Peyer's patch (tissue), 4 donors: ENCODE results near the gene CWF19L1. TPM values are rescaled to one million over a fixed set of nuclear protein-coding genes. Genes with fewer than 3 reads are reported as not detected.
A peak's percentile ranks its signal among the peaks of the same experiment; 100 is the strongest.

ENCODE experiments used
- DNase-seq, 3 donors: peaks; one replicate each; pipeline ENCODE4 v3.0.0-alpha.2; 2017 to 2019
- H3K27ac ChIP-seq, 4 donors: fragments of 200-600 bp; sonication (generic); one replicate each; pipeline ENCODE4 v1.5.1; 2016 to 2019
- H3K27me3 ChIP-seq, 2 donors: fragments of 200-600 bp; sonication (generic); one replicate each; pipeline ENCODE4 v1.5.1; 2019
- H3K36me3 ChIP-seq, 3 donors: fragments of 200-600 bp; sonication (generic); one replicate each; pipeline ENCODE4 v1.5.1; 2016 to 2019
- H3K4me1 ChIP-seq, 4 donors: fragments of 200-600 bp; sonication (generic); one replicate each; pipeline ENCODE4 v1.5.1; 2016 to 2019
- H3K4me3 ChIP-seq, 4 donors: fragments of 200-600 bp; sonication (generic); 1 replicate in 3 of 4; 2 replicates in 1 of 4; pipeline ENCODE4 v1.5.1; 2016 to 2019; ENCODE audit warnings: mild to moderate bottlenecking in 1 of 4
- H3K9me3 ChIP-seq, 4 donors: fragments of 200-600 bp; sonication (generic); one replicate each; pipeline ENCODE4 v1.5.1; 2016 to 2019; ENCODE audit warnings: mild to moderate bottlenecking in 1 of 4
- CTCF ChIP-seq, 6 experiments: fragments of 450-650 bp in 4 of 6; fragments of 200-600 bp in 2 of 6; sonication (generic) in 1 of 6; IDR thresholded peaks; one replicate each; pipeline ENCODE4 v1.5.1; 2017 to 2019; ENCODE audit warnings: antibody characterized with exemption in 6 of 6, mild to moderate bottlenecking in 3 of 6, moderate library complexity in 1 of 6
- POLR2A ChIP-seq, 2 donors: fragments of 450-650 bp; IDR thresholded peaks; one replicate each; pipeline ENCODE4 v1.5.1; 2017; ENCODE audit warnings: antibody characterized with exemption in 2 of 2, mild to moderate bottlenecking in 2 of 2, moderate library complexity in 2 of 2
- total RNA-seq, 4 donors: library from RNA; depleted of rRNA; stranded (reverse); fragments of >200 nt; gene quantifications; one replicate each; pipeline ENCODE4 v1.1.0, GENCODE V29; 2016

Gene CWF19L1
- total RNA-seq, 4 donors from 2014 or later: 11.5 to 23.1 (median 15.6) TPM

GRCh38 chr10:100194711-100195110 lies 72.7 kb downstream of the CWF19L1 start:
- H3K4me3 ChIP-seq: no peak overlapping the region
- TF ChIP-seq POLR2A (IDR thresholded peaks at IDR 0.05) (no peak), CTCF (IDR thresholded peaks at IDR 0.05) (no peak)
- H3K27me3 ChIP-seq: no peaks in the 10 kb centered on the region
- no peak for DNase-seq
- no peaks in the 10 kb centered on the region for H3K4me1 ChIP-seq
- no peak overlapping the region for H3K27ac ChIP-seq
- H3K9me3 ChIP-seq: no peaks in the 10 kb centered on the region
- H3K36me3 ChIP-seq: peaks cover 0 to 75% (median 0%) of the 10 kb centered on the region in 3 donors

DNA sequence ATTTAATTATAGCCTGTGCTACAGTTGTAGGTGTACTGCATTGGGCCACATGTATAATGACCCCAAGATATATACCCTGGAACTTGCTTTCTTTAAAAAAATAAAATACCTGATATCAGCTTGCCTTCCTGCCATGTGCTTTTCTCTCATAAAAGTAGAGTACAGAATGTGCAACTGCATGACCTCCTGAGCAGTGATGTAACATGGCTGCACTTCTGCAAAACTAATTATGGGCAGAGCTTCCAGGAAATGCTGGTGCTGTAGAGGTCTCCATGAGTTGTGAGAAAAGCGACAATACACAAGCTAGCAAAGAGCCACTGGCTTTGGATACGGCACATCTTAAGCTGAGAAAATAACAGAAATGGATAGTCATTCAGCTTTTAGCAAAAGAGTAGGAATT lies 75.1 kb downstream of the CWF19L1 start:
- Histone ChIP-seq H3K4me3 (no peak overlapping the region), H3K27ac (no peak overlapping the region), H3K9me3 (no peaks in the 10 kb centered on the region), H3K27me3 (no peaks in the 10 kb centered on the region), H3K4me1 (peaks cover 0 to 2% (median under 1%) of the 10 kb centered on the region in 4 donors), H3K36me3 (peaks cover 0 to 58% (median 0%) of the 10 kb centered on the region in 3 donors)
- TF ChIP-seq CTCF (IDR thresholded peaks at IDR 0.05) (no peak), POLR2A (IDR thresholded peaks at IDR 0.05) (no peak)
- DNase-seq: no peak

DNA sequence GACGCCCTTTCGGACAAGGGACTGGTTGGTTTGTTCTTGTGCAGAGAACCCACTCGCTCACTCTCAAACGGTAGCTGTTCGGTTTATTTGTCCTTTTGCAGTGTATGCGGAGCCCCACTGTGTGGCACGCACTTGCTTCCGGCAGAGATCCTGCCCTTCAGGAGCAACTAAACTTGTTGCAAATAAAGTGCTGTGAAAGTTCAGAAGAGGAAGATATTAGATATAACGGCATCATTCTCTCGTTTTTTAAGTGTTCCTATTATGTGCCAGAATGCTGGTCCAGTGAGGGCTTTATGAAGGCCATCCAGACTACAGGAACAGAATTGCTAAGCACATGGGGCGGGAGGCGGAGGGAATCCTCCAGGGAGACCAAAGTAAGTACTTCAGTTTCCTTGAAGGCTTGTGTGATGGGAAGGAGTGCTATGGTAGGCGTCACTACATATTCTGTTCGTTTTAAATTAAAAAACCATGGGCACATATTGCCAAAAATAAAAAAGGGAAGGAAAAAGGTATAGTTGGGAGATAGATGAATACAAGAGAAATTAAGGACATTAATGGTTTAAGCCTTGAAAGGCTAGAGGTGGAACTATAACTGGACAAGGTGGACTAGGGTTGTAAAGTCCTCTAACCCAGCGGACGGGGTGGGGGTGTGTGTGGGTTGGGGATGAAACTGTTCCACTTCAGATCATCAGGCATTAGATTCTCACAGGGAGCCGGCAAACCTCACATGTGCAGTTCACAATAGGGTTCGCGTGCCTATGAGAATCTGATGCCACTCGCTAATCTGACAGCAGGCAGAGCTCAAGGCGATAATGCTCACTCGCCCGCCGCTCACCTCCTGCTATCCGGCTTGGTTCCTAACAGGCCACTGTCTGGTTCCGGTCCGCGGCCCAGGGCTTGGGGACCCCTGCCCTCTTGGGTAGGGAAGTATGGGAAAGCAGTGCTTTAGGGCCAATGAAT lies 80.9 kb downstream of the CWF19L1 start:
- Histone ChIP-seq H3K27ac (peak overlapping the region; percentile 79 to 91 (median 84)), H3K4me1 (peaks cover 0 to 38% (median 7%) of the 10 kb centered on the region in 4 donors), H3K4me3 (peak overlapping the region; percentile 63 to 90 (median 84)), H3K27me3 (no peaks in the 10 kb centered on the region), H3K36me3 (peaks cover 0 to 19% (median 0%) of the 10 kb centered on the region in 3 donors), H3K9me3 (no peaks in the 10 kb centered on the region)
- DNase-seq: peak in 2 of 3 donors; percentile 39 to 64
- no peak for TF ChIP-seq POLR2A (IDR thresholded peaks at IDR 0.05)
- TF ChIP-seq CTCF (IDR thresholded peaks at IDR 0.05): peak in 1 of 6 experiments; percentile 1

DNA sequence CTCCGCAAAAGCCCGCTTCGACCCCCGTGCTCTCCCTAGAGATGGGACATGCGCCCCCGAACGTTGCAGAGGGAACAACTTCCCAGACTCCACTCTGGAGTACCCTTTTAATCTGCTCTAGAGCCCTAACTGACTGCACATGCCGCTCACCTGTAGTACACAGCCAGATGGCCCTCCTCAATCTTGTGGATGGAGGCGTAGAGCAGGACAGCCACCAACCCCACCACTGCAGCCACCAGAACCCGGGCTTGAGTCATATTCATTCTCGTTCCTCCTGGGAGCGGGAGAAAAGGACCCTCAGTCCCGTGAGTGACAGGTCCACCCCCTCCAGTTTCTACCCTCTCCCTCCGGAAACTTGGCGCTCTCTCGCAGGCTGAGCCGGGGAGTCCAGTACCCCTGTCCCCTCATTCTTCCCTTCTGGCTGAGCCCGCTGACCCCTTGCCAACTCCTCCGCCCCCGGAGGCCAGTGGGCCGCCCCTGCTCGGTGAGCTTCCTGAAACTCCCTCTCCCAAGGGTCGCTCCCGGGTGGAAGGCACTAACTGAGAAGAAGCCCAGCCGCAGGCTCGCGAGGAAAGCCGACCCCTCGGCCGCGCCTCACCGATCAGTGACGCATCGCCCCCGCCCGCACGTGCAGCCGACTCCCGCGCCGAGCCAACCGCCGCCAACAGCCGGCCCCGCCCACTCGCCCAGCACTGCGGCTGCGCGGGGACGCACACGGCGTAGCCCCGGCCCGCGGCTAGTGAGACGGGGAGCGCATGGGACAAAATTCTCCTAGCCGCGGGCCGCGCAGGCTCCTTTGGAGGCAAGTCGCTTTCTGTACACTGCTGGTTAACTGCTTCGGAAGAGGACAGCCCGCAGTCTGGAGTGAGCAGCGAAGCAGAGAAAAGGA lies 81.8 kb downstream of the CWF19L1 start, which contains the start of gene ERLIN1:
ERLIN1 (minus strand) TSS at position 666 of the 889 bp plus-strand sequence; CDS start at position 263, 403 bp downstream.
- Histone ChIP-seq H3K27me3 (no peaks in the 10 kb centered on the region), H3K9me3 (no peaks in the 10 kb centered on the region), H3K36me3 (peaks cover 0 to 9% (median 0%) of the 10 kb centered on the region in 3 donors), H3K27ac (peak within 1 kb of the TSS; percentile 79 to 91 (median 84)), H3K4me1 (peaks cover 0 to 45% (median 7%) of the 10 kb centered on the region in 4 donors), H3K4me3 (peak within 1 kb of the TSS; percentile 63 to 90 (median 84))
- peak; percentile 62 to 83 for TF ChIP-seq POLR2A (IDR thresholded peaks at IDR 0.05)
- no peak for TF ChIP-seq CTCF (IDR thresholded peaks at IDR 0.05)
- peak; percentile 88 to 96 (median 96) for DNase-seq

DNA sequence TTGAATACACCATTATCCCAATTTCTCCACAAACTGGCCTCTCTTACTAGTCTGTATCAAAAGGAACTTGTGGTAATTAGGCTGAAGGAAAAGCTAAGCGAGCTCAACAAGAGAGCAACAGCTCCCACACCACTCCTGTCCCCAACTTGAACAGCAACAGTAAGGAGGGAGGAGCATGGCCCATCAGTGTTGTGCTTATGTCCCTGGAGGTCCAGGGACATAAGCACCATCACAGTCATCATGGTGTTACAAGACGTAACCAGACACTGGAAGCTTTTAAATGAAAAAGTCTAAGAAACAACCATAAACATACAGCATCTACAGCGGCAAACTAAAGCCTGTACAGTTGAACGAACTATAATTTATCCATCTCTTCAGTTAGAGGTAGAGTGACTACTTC lies 82.6 kb downstream of the CWF19L1 start:
- Histone ChIP-seq H3K27ac (peak overlapping the region; percentile 79 to 91 (median 84)), H3K4me1 (peaks cover 0 to 49% (median 7%) of the 10 kb centered on the region in 4 donors)

More for the DNA sequence above, 82.6 kb downstream of the CWF19L1 start:
- Histone ChIP-seq H3K27me3 (no peaks in the 10 kb centered on the region), H3K36me3 (peaks cover 0 to 2% (median 0%) of the 10 kb centered on the region in 3 donors), H3K4me3 (peak overlapping the region; percentile 63 to 90 (median 84)), H3K9me3 (no peaks in the 10 kb centered on the region)
- TF ChIP-seq CTCF (IDR thresholded peaks at IDR 0.05) (no peak), POLR2A (IDR thresholded peaks at IDR 0.05) (no peak)
- DNase-seq: no peak
